NCI-H2029 (cell line): ENCODE measurements around the gene PITRM1.

Experiments
- DNase-seq: peaks from one replicate; lab custom pipeline; 2025; lab: John Stamatoyannopoulos, UW

Gene PITRM1

GRCh38 chr10:3100856-3101640 is 71.5 kb downstream of the PITRM1 start:
- DNase-seq, result no peak

GRCh38 chr10:3100093-3100792 is 72.3 kb downstream of the PITRM1 start:
- DNase-seq, result no peak

- no peak for DNase-seq
These were observed 73.1 kb downstream of the PITRM1 start for GRCh38 chr10:3099291-3100092.

- DNase-seq, result no peak
These were observed 73.9 kb downstream of the PITRM1 start for GRCh38 chr10:3098689-3099088.

GRCh38 chr10:3097160-3097559 is 75.4 kb downstream of the PITRM1 start:
- DNase-seq, result no peak

- DNase-seq, result no peak
These were observed 76.4 kb downstream of the PITRM1 start for GRCh38 chr10:3096149-3096548.

GRCh38 chr10:3095373-3096139 is 77.0 kb downstream of the PITRM1 start:
- DNase-seq, result no peak

GRCh38 chr10:3094609-3095036 is 78.0 kb downstream of the PITRM1 start:
- DNase-seq, result no peak

GRCh38 chr10:3093996-3094395 is 78.6 kb downstream of the PITRM1 start:
- DNase-seq, result no peak

GRCh38 chr10:3091921-3092320 is 80.7 kb downstream of the PITRM1 start:
- DNase-seq, result no peak

- peak; percentile 59 for DNase-seq
These were observed 81.4 kb downstream of the PITRM1 start for GRCh38 chr10:3090914-3091787.

- no peak for DNase-seq
These were observed 82.2 kb downstream of the PITRM1 start for GRCh38 chr10:3090388-3090787.
